C4-2B (cell line): ENCODE results near the gene TTC39B.

ENCODE experiments used
- ZFX ChIP-seq: fragments of 450-650 bp; IDR thresholded peaks from 2 replicates; pipeline ENCODE4 v1.6.1; 2017
- TF ChIP-seq, protein P1 (sequence below): fragments of 450-650 bp; conservative IDR thresholded peaks from 2 replicates; pipeline ENCODE4 v1.5.1; 2017; ENCODE audit warnings: mild to moderate bottlenecking

DNA sequence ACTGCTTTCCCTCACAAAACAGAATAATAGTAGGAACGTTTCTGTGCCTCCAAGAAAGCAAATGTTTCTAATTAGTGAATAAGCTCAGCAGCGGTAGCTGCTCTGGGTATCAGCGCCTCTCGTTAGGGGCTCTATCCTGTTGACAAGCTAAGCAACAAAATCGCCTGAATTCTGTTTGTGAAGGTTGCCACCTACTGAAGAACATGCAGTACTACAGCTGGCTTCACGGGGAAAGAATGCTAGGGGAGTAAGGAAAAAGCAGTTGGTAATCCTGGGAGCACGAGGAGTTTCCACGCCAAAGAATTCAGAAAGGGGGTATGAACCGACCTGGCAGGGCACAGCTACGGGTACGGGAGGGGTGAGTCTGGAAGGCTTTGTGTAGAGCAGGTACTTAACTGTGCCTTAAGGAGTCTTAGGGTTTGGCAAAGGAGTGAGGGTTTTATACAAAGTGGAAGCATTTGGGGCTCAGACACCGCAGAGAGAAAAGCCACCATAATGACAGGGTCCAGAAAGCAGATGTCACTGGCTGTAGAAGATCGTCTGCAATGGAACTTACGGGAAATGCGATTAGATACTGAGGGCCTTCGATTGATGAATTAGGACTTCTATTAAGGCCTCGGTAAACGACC is 171.7 kb downstream of the TTC39B start:
- TF ChIP-seq, protein P1, sequence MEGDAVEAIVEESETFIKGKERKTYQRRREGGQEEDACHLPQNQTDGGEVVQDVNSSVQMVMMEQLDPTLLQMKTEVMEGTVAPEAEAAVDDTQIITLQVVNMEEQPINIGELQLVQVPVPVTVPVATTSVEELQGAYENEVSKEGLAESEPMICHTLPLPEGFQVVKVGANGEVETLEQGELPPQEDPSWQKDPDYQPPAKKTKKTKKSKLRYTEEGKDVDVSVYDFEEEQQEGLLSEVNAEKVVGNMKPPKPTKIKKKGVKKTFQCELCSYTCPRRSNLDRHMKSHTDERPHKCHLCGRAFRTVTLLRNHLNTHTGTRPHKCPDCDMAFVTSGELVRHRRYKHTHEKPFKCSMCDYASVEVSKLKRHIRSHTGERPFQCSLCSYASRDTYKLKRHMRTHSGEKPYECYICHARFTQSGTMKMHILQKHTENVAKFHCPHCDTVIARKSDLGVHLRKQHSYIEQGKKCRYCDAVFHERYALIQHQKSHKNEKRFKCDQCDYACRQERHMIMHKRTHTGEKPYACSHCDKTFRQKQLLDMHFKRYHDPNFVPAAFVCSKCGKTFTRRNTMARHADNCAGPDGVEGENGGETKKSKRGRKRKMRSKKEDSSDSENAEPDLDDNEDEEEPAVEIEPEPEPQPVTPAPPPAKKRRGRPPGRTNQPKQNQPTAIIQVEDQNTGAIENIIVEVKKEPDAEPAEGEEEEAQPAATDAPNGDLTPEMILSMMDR, result peak; percentile 93
- TF ChIP-seq ZFX, result no peak
